ENCODE data around the gene PHOX2B. TPM values are rescaled to one million over a fixed set of nuclear protein-coding genes. Genes with fewer than 3 reads are reported as not detected.

Gene PHOX2B
- polyA plus RNA-seq (ENCODE audit: insufficient read length), result not detected

DNA sequence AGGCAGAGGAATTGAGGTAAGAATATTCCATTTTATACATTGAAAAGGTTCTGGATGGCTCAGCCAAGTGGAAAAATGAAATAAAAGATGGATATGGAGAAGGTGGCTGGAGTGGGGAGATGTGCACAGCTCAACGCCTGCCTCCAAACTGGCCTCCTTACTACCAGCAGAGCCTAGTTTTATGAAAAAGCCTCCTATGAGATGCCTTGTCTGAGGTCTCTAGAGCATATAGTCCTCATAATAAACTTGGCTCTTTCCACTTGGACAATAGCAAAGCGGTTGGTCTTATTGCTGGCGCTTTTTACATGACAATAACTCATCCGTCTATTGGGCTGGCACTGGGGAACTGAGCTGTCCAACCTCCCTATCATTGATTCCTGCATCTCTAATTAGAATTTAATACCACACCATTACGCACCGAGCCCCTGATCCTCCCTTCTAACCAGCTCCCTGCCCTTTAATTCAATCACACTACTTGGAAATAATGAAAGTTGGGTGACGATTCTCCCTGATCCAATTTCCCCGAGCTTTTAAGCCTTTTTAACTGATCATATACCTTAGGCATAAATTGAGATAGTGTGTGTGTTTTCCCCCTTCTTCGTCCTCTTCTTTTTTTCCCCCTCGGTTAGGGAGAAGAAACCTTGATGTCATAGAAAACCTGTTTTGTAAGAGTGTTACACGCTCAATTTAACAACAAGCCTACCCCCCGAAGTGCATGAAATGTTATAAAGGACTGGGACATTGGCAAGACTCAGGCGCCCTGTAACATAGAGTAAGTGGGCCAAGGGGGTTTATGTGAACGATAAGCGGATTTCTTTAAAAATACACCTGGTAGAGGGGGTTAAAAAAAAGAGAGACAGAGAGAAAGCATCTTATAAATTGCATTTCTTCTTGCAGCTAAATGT, at the start of gene PHOX2B:
TSS of gene PHOX2B (minus strand) at position 155 of the 905 bp plus-strand sequence. CDS start at position 40, 115 bp downstream.
- DNase-seq (ENCODE audit: low read depth), result no peak

DNA sequence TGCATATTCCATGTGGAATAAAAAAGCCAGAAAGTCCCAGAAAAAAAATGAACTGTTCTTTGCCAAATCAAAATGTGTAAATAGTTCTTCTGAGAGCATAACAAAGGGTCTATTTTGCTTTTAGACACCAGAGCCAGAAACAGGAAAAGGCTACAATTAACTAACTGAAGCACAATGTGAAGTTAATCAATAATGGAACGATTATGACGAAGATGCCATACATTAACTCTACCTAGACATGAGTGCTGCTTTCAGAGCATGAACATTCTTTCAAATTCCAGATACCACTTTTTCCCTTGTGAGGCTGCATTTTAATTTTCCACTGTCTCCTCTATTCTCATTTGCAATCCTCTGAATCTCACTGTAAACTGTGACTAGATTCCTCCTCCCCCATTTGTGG, 48.7 kb upstream of the PHOX2B start:
- no peak for DNase-seq (ENCODE audit: low read depth)

DNA sequence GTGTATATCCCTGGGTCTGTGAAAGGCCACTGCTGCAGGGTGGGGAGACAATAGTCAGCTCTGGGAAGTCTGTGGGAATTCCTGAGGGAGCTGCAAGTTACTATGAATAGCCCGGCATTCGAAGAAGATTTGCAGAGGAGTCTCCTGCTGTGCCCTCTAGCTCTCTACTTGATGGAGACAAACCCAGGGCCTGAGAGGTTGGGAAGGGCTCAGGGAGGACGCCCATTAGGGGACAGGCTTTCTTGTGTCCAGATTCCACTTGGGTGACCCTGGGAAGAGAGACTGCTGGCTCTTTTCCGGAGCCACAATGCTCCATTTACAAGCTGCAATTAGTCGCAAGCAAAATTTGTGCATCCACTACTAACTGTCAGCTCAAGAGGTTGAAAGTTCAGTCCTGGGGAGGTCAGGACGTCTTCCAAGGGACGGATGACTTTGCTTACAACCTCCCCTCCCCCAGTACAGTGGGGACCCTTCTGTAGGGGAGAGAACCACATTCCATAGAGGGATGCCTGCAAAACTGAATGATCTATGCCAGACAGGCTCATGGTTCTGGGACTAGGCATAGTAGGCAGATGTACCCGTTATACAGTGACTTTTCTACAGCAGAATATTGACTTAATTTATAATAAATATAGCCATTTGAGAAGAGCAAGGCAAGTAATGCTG, 48.2 kb upstream of the PHOX2B start:
- DNase-seq (ENCODE audit: low read depth), result no peak

DNA sequence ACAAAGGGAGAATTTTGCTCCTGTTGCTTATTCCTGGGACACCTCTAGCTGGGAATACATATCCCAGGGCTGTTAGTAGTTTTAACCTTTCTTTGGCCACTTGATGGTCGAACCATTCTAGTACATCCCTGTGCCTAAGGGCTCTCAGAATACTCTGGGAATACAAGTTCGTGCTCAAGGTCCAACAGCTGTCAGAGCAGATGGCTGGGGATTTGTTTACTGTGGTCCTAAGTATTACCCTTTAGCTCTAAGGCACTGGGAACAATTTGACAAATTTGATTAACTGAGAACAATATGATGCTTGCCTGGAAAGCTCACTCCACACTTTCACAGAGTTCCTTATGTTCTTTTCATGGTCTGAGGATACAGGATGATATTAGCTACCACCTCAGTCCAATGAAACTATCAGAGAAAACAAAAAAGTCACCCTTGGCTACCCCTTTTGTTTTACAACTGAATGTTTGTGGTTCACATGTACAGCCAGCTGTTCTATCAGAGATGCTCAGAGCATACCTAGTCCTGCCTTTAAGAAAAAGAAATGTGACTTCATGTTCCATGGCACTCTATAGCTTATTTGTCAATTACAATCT, 47.4 kb upstream of the PHOX2B start:
- DNase-seq (ENCODE audit: low read depth), result no peak

DNA sequence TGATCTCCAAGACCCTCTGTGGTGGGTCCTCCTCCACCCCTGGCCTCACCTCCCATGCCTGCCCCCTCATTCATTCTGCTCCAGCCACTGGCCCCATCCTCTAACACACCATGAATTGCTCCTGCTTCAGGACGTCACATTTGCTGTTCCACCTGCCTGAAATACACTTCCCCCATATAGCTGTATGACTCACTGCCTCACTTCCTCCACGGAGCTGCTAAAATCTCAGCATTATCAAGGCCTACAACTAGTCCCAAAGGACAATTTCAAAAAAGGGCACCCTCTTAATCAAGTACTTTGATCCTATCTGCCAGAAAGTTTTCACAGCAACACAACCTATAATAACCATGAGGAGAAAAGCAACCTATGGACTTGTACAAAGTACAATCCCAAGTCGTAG, 43.6 kb upstream of the PHOX2B start:
- DNase-seq (ENCODE audit: low read depth), result no peak

DNA sequence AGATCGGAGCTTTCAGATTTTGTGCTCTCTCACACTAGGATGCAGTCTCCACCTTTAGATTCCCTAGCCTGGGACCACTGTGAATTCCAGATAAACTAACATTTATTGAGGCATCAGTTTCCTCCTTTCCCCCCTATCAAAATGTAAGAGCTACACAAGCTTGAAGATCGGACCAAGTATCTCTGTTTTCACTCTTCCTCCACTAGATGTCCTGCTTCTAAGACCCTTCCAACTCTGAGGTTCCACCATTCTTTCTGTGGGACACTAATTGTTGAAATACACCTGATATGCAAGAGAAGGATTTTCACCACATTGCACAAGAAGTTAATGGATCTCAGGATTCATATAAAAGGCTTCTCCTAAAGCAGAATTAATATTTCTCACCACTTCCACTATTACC, 43.0 kb upstream of the PHOX2B start:
- no peak for DNase-seq (ENCODE audit: low read depth)

DNA sequence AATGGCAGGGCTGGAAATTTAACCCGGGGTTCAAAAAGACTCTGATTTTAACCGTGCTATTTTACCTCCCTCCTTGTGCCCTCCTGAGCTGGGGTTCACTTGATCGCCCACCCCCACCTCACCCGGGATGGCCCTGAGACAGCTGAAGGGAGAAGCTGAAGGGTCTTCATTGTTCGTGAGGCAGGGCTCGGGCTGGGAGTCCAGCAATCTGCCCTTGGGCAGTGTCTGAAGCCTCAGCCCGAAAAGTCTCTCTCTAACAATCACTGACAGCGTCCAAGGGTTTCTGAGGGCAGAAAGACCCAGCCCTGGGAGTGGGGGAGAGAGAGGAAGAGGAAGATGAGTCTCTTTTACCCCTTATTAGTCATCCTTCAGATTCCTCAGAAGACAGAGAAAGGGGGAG, 39.4 kb upstream of the PHOX2B start:
- DNase-seq (ENCODE audit: low read depth), result no peak

DNA sequence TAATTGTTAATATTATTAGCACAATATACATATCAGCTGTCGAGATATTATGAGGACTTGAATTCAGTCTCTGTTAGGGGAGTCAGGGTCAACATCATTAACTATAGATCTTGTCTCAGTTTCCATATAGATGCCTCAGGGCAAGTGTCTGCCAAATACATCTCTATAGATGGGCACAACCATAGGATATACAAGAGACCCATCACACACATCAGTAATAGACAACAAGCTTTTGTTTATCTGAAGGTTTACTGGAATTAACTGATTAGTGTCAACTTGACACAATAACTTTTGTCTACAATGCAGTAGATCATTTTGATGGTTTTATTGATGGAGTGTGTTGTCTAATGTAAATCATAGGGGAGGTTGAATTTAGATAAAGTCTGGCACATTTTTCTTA, 37.1 kb upstream of the PHOX2B start:
- DNase-seq (ENCODE audit: low read depth), result no peak

DNA sequence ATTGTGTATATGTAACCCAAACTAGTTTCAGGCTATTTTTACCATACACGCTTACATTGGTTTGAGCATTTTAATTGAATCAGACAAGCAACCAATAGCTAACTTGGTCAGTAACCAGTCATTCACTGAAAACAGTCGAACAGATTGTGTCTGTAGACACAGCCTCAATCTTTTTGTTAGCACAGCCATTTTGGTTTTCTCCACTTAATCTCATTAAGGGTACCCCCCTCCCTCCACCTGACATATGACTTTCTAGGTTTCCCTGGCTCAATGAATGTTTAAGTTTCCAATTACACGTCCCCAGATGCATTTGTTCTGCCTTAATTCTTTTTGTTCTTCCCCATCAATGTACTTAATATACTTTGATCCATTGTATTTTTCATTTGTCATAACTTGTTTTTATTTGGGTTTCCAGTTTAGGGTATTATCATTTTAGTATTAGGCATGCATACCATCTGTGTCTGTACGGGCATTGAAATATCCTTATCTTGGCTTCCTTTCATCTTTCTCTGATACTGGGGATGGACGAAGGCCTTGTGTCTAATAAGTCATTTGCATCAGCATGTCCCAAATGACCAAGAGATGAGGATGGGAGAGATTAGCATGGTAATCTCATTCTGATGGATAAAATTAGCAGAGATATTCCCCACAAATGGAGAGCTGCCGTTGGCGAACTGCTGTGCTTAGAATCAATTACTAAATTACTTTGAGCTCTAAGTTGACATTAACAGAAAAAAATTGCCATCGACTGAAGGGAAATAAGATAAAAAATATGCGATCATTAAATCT, 35.9 kb upstream of the PHOX2B start:
- no peak for DNase-seq (ENCODE audit: low read depth)

DNA sequence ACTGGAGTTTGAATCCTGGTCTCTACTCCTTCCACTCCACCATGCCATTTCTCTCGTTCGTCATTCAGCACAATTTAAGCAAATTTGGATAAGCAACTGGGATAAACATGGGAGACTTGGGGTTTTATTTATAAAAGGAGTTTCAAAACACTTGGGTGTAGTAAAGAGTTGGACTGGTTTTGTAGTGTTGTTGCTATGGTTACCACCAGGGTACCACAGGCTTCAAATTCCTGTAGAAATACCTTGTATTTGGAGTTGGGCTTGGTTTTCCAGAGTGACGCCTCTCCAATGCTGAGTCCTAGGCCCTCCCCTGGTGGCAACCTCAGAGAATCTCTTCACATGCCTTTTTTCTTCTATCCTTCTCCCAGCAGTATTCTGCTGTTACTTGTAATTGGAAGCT, 27.9 kb upstream of the PHOX2B start:
- no peak for DNase-seq (ENCODE audit: low read depth)

DNA sequence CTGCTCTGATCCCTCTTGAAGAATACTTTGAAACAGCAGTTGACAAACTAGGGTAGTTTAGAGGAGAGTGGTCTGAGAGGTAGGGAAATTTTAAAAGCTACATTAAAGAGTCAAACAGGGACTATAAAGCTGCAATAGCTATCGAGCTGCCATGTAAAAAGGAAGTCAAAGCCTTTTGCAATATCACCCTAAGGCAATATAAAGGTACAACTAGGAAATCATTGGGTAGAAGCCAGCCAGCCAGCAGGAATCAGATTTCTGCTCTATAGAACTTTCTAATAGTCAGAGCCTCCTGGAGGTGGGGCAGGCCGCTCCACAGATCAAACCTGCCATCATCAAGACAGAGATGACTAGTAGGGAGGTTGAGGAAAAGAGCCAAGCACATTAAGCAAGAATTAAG, 15.2 kb upstream of the PHOX2B start:
- no peak for DNase-seq (ENCODE audit: low read depth)

DNA sequence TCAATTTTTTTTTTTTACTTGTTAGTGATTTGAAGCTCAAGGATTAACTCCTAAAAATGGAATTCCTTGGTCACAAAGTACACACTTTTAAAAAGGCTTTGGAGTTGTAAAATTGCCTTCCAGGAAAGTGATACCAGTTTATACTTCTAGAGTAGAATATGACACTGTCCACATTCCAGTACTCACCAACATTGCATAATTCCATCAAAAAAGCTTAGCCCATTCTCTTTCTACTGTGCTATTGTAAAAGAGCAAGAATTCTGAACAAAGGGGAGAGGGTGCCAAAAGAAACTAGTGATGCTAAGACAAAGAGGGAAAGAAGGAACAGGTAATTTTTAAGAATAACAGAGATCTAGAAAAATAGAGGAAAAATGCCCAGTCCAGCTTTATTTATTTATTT, 10.4 kb upstream of the PHOX2B start:
- no peak for DNase-seq (ENCODE audit: low read depth)

DNA sequence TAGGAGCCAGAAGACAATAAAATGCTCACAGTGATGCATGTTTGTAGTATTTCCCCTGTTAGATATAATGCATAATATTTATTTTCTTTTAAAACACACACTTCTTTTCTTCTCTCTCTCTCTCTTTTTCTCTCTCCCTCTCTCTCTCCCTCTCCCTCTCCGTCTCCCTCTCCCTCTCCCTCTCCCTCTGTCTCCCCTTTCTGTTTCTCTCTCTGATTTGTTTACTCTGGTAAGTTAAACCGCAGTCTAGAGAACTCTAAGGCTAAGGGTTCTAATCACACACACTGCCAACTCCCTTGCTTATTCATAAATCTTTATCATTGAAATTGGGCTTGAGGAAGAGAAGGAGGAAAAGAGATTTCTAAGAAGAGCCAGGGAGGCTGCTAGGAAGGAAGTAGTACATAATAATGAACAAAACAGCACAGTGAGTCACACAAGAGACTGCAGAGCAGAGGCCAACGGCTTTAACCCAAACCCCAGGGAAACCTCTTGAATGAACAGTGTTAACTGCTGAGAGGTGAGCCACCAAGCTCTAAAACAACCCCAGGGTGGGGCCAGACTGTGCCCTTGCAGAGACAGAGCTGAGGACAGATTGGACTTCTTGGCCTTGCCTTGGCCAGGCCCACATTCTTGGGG, 9.1 kb upstream of the PHOX2B start:
- no peak for DNase-seq (ENCODE audit: low read depth)

DNA sequence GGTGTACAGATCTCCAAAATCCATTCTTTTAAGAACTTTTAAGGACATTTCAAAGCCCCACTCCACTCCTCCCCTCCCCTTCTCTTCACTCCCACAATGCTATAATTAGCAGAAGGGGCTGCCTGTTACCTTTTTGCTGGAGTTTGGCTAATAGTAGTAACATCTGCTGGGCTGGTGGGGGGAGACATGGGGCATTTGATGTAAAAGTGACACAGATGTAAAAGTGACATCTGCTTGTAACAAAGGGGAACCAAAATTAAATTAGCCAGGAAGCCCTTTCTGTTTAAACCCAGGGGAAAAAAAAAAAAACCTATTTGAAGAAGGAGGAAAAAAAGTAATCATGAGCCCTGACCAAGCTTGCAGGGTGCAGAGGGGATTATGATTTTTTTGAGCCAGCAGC, 5.4 kb upstream of the PHOX2B start:
- DNase-seq (ENCODE audit: low read depth), result no peak

DNA sequence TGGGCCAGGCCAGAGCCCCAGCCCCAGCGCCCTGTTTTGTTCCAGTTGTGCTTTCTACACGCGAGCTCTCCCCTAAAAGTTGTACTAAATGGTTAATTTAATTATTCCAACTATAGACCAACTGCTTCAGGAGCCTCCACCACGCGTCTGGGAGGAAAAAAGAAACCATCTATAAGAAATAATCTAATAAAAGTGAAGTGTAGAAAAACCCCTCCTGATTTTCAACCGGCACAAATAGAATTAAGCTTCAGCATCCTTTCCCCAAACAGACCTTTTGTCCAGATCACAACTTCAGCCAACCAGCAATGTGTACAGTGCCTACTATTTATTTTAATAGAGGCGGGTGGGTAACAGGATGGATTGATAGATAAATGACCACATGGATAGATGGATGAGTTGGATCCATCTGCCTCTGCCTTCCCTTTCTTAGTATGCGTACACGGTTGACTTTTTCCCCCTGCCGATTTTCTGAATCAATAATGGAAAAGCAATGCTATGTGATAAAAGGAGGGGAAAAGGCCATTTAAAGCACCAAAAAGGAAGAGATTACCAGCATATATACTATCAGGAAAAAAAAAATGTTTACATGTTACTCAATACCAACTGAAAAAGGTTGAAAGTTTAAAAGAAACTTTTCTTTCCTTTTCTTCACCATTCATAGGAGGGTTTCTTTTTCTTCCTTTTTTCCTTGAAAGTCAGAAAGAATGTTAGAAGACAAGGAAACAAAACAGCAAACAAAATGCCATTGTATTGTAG, 3.7 kb upstream of the PHOX2B start:
- DNase-seq (ENCODE audit: low read depth), result no peak

DNA sequence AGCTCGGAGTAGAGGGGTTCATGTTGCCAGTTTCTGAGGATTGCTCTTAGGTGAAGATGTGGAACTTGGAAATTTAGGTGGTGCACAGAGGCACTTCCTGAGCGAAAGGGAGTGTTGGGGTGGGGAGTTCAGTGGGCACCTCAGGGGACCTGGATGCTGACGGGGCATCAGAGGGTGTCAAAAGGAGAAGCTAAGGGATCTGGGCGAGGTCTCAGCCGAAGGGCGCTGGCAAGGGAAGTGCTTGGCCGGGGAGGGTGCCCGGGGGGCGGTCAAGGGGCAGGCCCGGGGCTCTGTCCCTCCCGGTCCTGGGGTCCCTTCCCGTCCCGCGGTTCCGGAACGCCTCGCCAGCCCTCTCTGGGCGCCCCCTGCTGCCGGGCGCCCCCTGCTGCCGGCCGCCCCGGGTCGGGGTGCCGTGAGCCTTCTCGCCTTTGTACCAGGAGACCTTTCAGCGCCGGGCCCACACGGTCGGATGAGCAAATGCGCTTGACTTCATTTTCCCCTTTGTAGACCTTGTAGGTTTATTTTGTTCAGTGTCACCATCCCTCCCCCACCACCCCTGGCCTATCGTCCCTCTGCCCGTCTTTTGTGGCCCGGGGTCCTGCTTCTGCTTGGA, 3.0 kb upstream of the PHOX2B start:
- no peak for DNase-seq (ENCODE audit: low read depth)

DNA sequence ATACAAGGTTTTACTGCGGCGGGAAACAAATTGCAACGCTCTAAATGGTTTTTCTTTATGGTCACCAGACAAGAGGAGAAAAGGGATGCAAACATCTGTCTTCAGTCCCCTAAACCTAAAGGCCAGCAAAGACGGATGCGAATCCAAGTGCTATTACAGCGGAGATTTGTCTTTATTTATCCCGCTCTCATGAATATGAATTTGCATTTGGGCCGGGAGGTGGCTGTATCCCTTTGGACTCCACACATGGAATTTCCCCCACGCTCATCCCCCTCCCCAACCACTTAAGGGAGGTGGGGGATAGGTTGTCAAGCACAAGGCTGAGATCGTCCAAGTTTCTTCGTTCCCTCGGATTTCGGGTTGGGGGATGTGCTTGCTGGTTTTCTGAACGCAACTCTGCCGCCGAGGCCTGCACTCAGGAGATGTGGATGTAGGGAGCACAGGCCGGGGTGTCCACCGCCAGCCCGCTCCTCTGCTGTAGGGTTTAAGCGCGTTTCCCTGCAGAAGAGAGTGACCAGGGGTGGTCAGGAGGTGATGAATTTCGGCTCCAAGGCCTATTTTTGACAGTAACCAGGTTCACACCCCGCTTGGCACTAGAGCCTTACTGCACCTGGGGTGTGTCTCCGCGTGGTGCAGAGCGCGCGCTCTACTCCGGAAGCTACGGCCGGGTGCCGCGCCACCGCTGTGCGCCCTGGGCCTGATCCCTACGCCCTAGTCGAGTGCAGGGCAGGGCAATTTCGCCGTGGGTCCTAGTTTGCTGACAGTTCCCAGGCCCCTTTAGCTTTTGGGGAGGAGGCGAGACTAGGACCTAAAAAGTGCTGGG, 2.3 kb upstream of the PHOX2B start:
- no peak for DNase-seq (ENCODE audit: low read depth)

DNA sequence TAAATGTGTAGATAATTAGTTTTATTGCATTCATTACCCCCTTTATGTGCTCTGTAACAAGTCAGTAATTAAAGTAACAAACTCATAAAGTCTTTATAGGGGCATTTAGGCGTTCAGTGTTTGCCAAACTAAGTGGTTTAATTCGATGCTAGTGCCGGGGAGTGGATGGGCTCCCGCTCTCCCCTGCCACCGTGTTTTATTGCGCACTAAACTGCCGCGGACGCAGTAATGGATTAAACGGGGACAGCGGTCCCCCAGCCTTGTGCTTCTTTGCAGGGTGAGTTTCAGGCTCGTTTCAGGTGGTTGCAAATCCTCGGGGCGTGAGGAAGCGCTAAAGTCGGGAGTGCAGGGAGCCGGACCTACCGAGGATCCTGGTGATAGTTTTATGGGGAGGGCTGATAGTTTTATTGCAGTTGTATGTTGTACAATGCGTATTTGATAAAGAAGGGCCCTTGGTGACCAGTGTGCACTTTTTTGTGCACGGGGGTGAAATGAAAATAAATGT, 1.6 kb upstream of the PHOX2B start:
- DNase-seq (ENCODE audit: low read depth), result no peak

DNA sequence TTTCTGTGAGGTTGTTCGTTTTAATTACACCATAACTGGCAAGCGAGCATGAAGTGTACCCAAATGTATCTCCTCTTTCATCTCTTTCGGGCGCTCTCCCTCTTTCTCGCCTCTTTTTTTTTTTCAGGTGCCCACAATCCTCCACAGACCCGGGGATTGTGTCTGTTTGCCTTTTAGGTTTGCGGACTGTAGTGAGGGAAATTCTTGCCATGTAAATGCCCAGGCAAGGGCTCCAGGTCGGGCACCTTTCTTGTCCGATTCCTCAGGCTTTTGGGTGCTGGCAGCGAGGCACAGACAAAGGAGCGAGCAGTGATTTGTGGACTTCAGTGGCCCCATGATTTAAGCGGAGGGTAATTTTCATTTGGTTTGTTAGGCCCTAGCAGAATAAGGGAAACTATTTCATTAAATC, 1.1 kb upstream of the PHOX2B start:
- no peak for DNase-seq (ENCODE audit: low read depth)
